IMR-90 (cell line): ENCODE data around the gene ARSA. TPM values are rescaled to one million over a fixed set of nuclear protein-coding genes. Genes with fewer than 3 reads are reported as not detected.

Experiments
- ATAC-seq: fragments of 200-7000 bp; cut with Tn5 transposase; 2 replicates; pipeline ENCODE4 v1.9.1; 2020; ENCODE audit warnings: low read depth, mild to moderate bottlenecking, moderate library complexity
- BruUV-seq: library from RNA; stranded (reverse); fragments of 400-500 nt; replicated peaks from 2 replicates; lab custom pipeline; 2021; lab: Mats Ljungman, UMichigan
- CTCF ChIA-PET: fragments of 300-600 bp; formaldehyde crosslinking; extraction: SDS; loops from one replicate; lab custom pipeline; 2021; ENCODE audit warnings: antibody characterized with exemption; lab: Yijun Ruan, JAX
- POLR2A ChIA-PET: fragments of 300-600 bp; sonication (Branson Sonifier 250); formaldehyde crosslinking; loops from one replicate; lab custom pipeline; 2022; ENCODE audit warnings: antibody characterized with exemption; ENCODE audit not compliant: unreplicated experiment; lab: Charles Lee
- DNase-seq: peaks from one replicate; pipeline ENCODE4 v3.0.0; 2013
- H2AFZ ChIP-seq: replicated peaks from 2 replicates; pipeline ENCODE3; 2013; ENCODE audit warnings: low read length, mild to moderate bottlenecking; ENCODE audit not compliant: poor library complexity
- H2AK5ac ChIP-seq: 2 replicates; pipeline ENCODE4 v1.6.1; 2013; ENCODE audit warnings: low read depth, low read length, inconsistent platforms
- H2AK9ac ChIP-seq: replicated peaks from 2 replicates; pipeline ENCODE3; 2013; ENCODE audit warnings: mild to moderate bottlenecking, low read depth, low read length, moderate library complexity; ENCODE audit not compliant: poor library complexity
- H2BK120ac ChIP-seq: 2 replicates; pipeline ENCODE4 v1.6.1; 2013; ENCODE audit warnings: low read depth, low read length, inconsistent platforms
- H2BK15ac ChIP-seq: 3 replicates; pipeline ENCODE4 v1.6.1; 2013; ENCODE audit warnings: low read depth, low read length, inconsistent platforms
- H2BK20ac ChIP-seq: 2 replicates; pipeline ENCODE4 v1.6.1; 2013; ENCODE audit warnings: low read depth, mild to moderate bottlenecking, inconsistent platforms, low read length, moderate library complexity
- H2BK5ac ChIP-seq: 2 replicates; pipeline ENCODE4 v1.6.1; 2013; ENCODE audit warnings: mild to moderate bottlenecking, low read depth, low read length, inconsistent platforms; ENCODE audit not compliant: poor library complexity, severe bottlenecking
- H3K14ac ChIP-seq: replicated peaks from 2 replicates; pipeline ENCODE4 v1.6.1; 2013; ENCODE audit warnings: low read depth, low read length, inconsistent platforms
- H3K18ac ChIP-seq: 2 replicates; pipeline ENCODE4 v1.6.1; 2013; ENCODE audit warnings: low read depth, low read length, control low read depth
- H3K23ac ChIP-seq: 2 replicates; pipeline ENCODE4 v1.6.1; 2013; ENCODE audit warnings: low read depth, low read length, inconsistent platforms
- H3K27ac ChIP-seq: 2 replicates; pipeline ENCODE4 v1.5.1; 2013; ENCODE audit warnings: mild to moderate bottlenecking, control low read depth, low read length; ENCODE audit not compliant: insufficient read depth
- H3K27me3 ChIP-seq: 2 replicates; pipeline ENCODE4 v1.6.1; 2013; ENCODE audit warnings: low read length; ENCODE audit not compliant: control insufficient read depth, insufficient read depth
- H3K36me3 ChIP-seq: 2 replicates; pipeline ENCODE4 v1.6.1; 2013; ENCODE audit warnings: low read length, mixed read lengths; ENCODE audit not compliant: control insufficient read depth, insufficient read depth
- H3K4ac ChIP-seq: 2 replicates; pipeline ENCODE4 v1.6.1; 2013; ENCODE audit warnings: low read depth, low read length, inconsistent platforms
- H3K4me1 ChIP-seq: 2 replicates; pipeline ENCODE4 v1.6.1; 2013; ENCODE audit warnings: low read length, mixed read lengths; ENCODE audit not compliant: control insufficient read depth, insufficient read depth
- H3K4me2 ChIP-seq: 2 replicates; pipeline ENCODE4 v1.6.1; 2013; ENCODE audit warnings: low read depth, mild to moderate bottlenecking, control low read depth, low read length, moderate library complexity
- H3K4me3 ChIP-seq: 2 replicates; pipeline ENCODE4 v1.5.1; 2013; ENCODE audit warnings: low read depth, mild to moderate bottlenecking, control low read depth, low read length, moderate library complexity; ENCODE audit not compliant: insufficient read depth
- H3K56ac ChIP-seq: 2 replicates; pipeline ENCODE4 v1.6.1; 2013; ENCODE audit warnings: low read length, inconsistent platforms; ENCODE audit not compliant: insufficient read depth; ENCODE audit errors: extremely low read depth
- H3K79me1 ChIP-seq, 2 experiments: 2 replicates each; pipeline ENCODE4 v1.6.1; 2013; ENCODE audit warnings: low read length in 2 of 2, inconsistent platforms in 1 of 2, low read depth in 1 of 2
- H3K9ac ChIP-seq: 2 replicates; pipeline ENCODE4 v1.6.1; 2013; ENCODE audit warnings: low read depth, low read length, control low read depth
- H3K9me1 ChIP-seq: 2 replicates; pipeline ENCODE4 v1.6.1; 2013; ENCODE audit warnings: low read length, inconsistent platforms; ENCODE audit not compliant: insufficient read depth
- H3K9me3 ChIP-seq: 2 replicates; pipeline ENCODE4 v1.6.1; 2013; ENCODE audit warnings: low read length; ENCODE audit not compliant: control insufficient read depth, insufficient read depth
- H4K20me1 ChIP-seq: 2 replicates; pipeline ENCODE4 v1.6.1; 2013; ENCODE audit warnings: low read length, inconsistent platforms; ENCODE audit not compliant: insufficient read depth
- H4K5ac ChIP-seq: 2 replicates; pipeline ENCODE4 v1.6.1; 2013; ENCODE audit warnings: mild to moderate bottlenecking, low read depth, low read length, control low read depth
- H4K8ac ChIP-seq, 2 experiments: 2 replicates each; pipeline ENCODE4 v1.6.1; 2013; ENCODE audit warnings: low read depth in 2 of 2, low read length in 2 of 2, control low read depth in 1 of 2, inconsistent platforms in 1 of 2
- H4K91ac ChIP-seq: 2 replicates; pipeline ENCODE4 v1.6.1; 2013; ENCODE audit warnings: low read depth, low read length, inconsistent platforms; ENCODE audit not compliant: insufficient read depth
- CEBPB ChIP-seq: IDR thresholded peaks from 2 replicates; pipeline ENCODE4 v1.6.1; 2012; ENCODE audit warnings: low read depth, low read length, improper control_type of control experiment
- MXI1 ChIP-seq: IDR thresholded peaks from 2 replicates; pipeline ENCODE4 v1.6.1; 2012; ENCODE audit warnings: low read depth, mild to moderate bottlenecking, low read length, moderate library complexity, borderline replicate concordance
- WGBS, 2 experiments: methylation state at CpG; one replicate each; pipeline versions ENCODE4 v1.1.5 to v1.1.7; 2013; ENCODE audit warnings: missing lambda C conversion rate in 2 of 2; ENCODE audit not compliant: insufficient read length in 1 of 2; ENCODE audit errors: extremely low coverage in 2 of 2; 5-methylcytosine and 5-hydroxymethylcytosine counted together
- dilution Hi-C: fragments of 300-500 bp; cut with HindIII; formaldehyde crosslinking; loops from one replicate; pipeline ENCODE4 v1.14.3; 2018; ENCODE audit warnings: low sequenced_read_pairs; ENCODE audit not compliant: unreplicated experiment
- in situ Hi-C: fragments of 300-500 bp; cut with MboI; formaldehyde crosslinking; loops from 3 replicates; pipeline ENCODE4 v1.14.3; 2019; ENCODE audit warnings: low sequenced_read_pairs, inconsistent platforms, mixed read lengths
- intact Hi-C: fragments of 100-400 bp; cut with micrococcal nuclease; formaldehyde crosslinking; loops from 2 replicates; pipeline ENCODE4 v1.10.0; 2022
- polyA plus RNA-seq, 3 experiments: library from polyadenylated mRNA; depleted of rRNA; stranded (reverse); fragments of >200 nt; gene quantifications; 2 replicates each; pipeline ENCODE4 v1.2.3, GENCODE V29; 2012; ENCODE audit warnings: low replicate concordance in 1 of 3
- total RNA-seq: library from RNA; depleted of rRNA; stranded (reverse); fragments of >200 nt; gene quantifications from 2 replicates; pipeline ENCODE4 v1.2.3, GENCODE V29; 2012

Gene ARSA
- total and polyA plus RNA-seq, 2 of the 4 experiments (the other 2 are of a cell fraction): 3.4 to 24.2 TPM

DNA sequence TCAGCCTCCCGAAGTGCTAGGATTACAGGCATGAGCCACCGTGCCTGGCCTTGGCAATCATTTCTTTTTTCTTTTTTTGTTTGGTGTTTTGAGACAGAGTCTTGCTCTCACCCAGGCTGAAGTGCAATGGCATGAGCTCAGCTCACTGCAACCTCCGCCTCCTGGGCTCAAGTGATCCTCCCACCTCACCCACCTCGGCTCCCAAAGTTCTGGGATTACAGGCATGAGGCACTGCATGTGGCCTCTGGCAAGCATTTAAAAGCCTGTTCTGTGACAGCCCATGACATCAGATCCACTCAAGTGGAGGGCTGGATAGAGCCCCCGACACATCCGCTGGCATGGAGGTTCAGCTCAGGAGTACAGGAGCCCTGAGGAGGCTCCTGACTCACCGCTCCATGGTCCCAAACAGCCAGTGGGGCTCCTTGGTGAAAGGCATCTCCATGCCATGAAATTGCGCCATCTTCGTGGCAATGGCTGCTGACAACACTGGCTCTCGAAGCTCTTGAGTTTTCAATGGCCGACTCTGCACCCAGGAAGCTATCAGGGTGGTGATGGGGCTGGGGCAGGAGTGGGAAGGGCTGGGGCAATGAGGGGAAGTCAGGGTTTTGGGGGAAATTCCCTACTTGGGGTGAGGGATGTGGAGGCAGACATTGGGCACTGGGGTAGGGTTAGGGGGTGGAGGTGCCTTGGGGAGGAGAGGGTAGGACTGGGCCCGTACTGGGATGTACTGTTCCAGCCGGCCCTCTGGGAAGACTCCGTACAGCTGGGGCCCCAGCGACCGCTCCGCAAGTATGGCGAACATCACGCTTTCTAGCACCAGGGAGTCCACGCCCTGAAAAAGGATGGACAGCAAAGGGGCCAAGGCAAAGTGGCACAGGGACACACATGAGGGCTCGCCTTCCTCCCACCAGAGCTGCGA, 46.7 kb downstream of the ARSA start:
- H2AFZ ChIP-seq: no peak overlapping the region
- POLR2A ChIA-PET: no interaction called here

More for the DNA sequence above, 46.7 kb downstream of the ARSA start:
- Histone ChIP-seq H4K5ac (peak overlapping the region; percentile 63), H3K23ac (peak overlapping the region; percentile 82), H2AK5ac (peak overlapping the region; percentile 81; the same call in 1 of the 2 replicates), H2BK20ac (no peak overlapping the region), H4K91ac (0 out of 2 replicates have a peak overlapping the region, but pooled peaks have one; percentile 5), H3K18ac (no peak overlapping the region), H3K4me2 (peak overlapping the region; percentile 94), H3K9me1 (peaks cover 28% of the 10 kb centered on the region), H2BK5ac (no peak overlapping the region), H3K56ac (peak overlapping the region; percentile 35; the same call in 1 of the 2 replicates), H2BK120ac (no peak overlapping the region), H3K9ac (peak overlapping the region; percentile 74), H3K79me1 (peaks cover 18 to 39% of the 10 kb centered on the region in 2 experiments), H2BK15ac (no peak overlapping the region), H3K9me3 (no peaks in the 10 kb centered on the region), H3K4me3 (peak overlapping the region; percentile 80), H3K4ac (peak overlapping the region; percentile 71; the same call in 1 of the 2 replicates), H3K27me3 (no peaks in the 10 kb centered on the region), H3K4me1 (peaks cover 17% of the 10 kb centered on the region), H3K14ac (peak overlapping the region; percentile 86; the same call in 1 of the 2 replicates), H3K27ac (no peak overlapping the region), H2AK9ac (peak overlapping the region; percentile 93), H3K36me3 (peaks cover 4% of the 10 kb centered on the region; the same call in 1 of the 2 replicates), H4K20me1 (no peaks in the 10 kb centered on the region; the same call in 1 of the 2 replicates), H4K8ac (peak overlapping the region; percentile 68 to 84; a peak in 3 of 4 replicates)
- CTCF ChIA-PET: interaction anchor here (1.0 kb wide), 1 partner anchor 55 kb away, joined by 4 read pairs; no protein-coding TSS in a partner anchor
- dilution Hi-C loops (no loop called here), in situ Hi-C loops (no loop called here), intact Hi-C loops (loop anchor here (5.0 kb wide), 1 partner anchor 54 kb away; the partner anchor contains the start of gene SCO2)
- no TSS peak for BruUV-seq
- DNase-seq (no peak), ATAC-seq (no peak)
- TF ChIP-seq MXI1: no peak
- TF ChIP-seq CEBPB: peak; percentile 53
- WGBS, 2 experiments: 98% methylated on average over 7 of the region's 22 CpGs; no CpG with 5 or more reads in 1 of the 2 experiments
